Measurements from ENCODE around the gene MYRFL.
"Not testable (repeated sequence)": the region's sequence is repeated elsewhere in the genome, so short reads cannot be mapped to it uniquely, and the experiment has no call there.

Gene MYRFL

DNA sequence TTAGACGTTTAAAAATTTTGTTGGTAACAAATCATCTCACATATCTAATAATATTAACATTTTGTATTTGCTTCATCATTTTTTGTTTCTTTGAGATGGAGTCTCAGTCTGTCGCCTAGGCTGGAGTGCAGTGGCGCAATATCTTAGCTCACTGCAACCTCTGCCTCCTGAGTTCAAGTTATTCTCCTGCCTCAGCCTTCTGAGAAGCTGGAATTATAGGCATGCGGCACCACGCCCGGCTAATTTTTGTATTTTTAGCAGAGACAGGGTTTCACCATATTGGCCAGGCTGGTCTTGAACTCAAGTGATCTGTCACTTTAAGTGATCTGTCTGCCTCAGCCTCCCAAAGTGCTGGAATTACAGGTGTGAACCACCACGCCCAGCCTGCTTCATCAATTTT lies 169.1 kb downstream of the MYRFL start:
- not testable (repeated sequence) for DNase-seq

DNA sequence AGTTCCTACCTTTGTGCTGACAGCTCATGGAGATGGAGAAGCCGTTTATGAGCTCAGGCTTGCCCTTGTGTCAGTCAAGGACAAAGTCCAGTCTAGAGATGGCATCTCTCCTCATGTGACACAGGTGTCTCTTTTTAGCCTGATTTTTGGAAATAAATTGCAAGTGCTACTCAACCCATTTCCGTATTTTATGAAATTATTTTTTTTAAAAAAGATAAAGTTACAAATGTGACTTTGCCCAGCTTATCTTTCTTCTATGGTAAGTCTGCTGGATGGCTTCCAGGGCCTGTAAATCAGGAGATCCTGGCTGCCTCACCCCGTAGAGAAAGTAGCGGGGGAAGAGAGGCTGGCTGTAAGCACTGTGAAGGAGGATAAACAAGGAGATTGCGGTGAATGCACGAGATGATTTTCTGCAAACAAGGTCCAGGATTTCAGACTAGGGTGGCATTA lies 169.7 kb downstream of the MYRFL start:
- no peak for DNase-seq

DNA sequence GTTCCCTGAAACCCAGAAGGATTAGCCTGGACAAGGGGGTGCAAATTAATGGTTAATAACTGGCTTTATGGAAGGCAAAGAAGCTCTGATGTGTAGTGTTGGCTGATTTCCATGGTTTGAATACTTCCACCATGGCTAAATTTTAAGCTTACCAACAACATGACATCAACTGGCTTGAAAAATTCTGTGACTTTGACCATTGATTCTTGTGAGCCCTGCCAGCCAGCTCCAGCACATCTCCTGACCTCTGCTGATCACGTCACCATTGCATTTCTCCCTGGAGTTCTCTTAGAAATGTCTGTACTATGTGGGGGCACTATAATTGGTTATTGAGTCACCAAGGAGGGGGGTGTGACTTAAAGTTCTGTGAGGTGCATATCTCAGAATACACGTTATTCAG lies 171.2 kb downstream of the MYRFL start:
- DNase-seq: no peak

DNA sequence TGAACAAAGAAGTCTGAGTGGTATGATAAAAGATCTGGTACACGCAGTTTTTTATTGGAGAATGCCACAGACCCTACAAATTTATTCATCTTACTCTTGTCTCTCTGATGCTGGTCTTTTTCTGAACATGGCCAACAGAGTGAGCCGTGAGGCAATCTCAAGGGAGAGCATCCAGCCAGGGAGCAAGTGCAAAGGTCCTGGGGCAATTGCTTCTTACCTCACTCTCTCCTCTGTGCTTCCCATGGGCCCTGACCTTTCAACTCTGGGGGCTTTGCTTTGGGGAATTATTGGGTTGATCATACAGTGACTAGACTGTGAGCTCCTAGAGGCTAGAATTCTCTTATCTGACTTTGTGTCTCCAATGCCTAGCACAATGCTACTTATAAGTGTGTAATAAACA lies 171.7 kb downstream of the MYRFL start:
- DNase-seq: no peak

DNA sequence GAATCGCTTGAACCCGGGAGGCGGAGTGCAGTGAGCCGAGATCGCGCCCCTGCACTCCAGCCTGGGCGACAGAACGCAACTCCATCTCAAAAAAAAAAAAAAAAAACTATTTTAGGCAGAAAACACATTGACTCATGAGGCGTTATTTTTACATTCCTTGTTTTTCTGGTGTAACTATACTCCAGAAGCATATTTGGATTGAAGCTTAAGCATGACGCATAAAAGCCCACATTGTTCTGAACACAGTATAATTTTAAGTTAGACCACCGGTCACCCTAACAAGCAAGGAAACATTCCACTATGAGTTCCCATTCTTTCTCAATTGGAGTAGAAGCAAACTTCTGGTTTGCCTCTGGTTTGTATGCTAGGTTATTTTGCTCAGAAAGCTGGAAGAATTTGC lies 173.0 kb downstream of the MYRFL start:
- DNase-seq: no peak

DNA sequence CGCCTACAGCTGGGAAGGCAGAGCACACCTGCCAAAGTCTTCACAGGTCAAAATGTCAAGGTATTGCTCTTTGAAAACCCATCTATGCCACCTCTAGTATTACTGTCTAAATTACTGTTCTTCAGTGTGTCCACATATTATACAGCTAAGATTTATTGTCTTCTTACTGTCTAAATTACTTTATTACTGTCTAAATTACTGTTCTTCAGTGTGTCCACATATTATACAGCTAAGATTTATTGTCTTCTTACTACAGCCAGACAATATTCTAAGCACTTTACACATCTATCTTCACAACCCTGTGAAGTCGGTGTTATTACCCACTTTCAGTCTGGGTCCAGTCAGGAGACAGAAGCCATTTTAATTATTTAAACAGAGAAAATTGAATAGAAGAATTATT lies 173.9 kb downstream of the MYRFL start:
- DNase-seq: no peak

DNA sequence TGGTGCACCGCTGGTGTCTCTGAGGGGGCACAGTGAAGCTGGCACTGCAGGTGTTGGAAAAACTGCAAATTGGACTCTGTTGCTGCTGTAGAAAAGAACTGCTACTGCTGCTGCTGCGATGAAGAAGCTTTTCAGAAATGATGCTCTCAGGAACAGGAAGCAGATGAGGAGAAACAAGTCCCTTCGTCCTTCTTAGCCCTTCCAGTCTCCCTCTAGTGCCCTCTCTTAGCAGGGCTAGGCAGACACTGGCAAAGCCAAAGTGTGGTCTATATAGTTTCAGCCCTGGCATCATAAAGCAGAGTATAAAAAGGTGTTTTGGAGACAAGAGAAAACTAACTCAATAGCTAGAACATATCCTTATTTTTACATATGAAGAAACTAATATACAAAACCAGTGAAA lies 174.5 kb downstream of the MYRFL start:
- no peak for DNase-seq

DNA sequence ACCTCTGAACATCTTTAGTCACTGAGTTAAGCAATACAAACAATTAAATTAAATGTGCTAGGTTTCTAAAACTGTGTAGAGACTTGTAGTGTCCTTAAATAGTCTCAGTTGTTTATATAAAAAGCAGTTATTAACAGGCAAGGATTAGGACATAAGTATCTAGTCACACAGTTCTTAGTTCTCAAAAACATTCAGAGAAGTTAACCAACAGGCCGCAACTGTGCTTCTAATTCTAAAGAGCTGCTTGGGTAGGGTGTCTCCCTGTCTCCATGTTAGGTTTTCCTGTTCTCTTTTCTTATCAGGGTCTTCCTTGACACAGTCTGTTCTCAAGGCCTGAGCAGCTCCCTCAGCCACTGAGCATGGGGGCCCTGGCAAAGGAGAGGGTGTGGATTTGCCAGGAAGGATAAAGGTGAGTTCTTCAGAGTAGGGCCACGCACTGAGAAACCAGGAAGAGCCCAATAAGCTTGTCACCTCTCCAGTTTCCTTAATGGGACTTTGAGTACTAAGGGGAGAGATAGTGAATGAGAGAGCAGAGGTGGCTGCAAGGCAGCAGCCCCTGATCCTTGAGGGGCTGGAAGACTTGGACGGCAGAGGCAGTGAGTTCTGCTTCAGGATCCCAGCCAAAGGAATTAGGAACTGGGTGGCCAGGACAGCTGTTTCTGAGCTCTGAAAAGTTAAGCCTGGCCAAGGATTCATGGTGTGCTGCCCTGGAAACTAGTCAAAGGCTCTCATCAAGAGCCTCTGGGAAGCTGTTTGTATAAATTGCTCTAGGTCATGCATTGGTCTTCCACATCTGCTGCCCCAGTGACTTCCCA lies 177.3 kb downstream of the MYRFL start:
- DNase-seq: no peak

DNA sequence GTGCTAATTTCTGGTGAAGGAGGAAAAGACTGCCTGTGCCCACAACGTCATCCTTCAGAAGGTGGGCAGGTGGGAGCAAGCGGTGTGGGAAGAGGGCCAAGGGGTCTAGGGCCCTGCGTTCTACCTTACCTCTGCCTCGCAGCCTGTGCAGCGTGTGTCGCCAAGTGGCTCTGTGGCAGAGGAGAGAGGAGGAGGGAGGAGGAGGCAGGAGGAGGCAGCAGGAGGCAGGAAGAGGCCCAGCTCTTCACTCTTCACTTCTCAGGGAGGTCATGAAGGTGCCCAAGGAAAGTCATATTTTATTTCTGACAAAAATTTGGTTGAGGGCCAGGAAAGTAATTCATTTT lies 177.9 kb downstream of the MYRFL start:
- DNase-seq: no peak

DNA sequence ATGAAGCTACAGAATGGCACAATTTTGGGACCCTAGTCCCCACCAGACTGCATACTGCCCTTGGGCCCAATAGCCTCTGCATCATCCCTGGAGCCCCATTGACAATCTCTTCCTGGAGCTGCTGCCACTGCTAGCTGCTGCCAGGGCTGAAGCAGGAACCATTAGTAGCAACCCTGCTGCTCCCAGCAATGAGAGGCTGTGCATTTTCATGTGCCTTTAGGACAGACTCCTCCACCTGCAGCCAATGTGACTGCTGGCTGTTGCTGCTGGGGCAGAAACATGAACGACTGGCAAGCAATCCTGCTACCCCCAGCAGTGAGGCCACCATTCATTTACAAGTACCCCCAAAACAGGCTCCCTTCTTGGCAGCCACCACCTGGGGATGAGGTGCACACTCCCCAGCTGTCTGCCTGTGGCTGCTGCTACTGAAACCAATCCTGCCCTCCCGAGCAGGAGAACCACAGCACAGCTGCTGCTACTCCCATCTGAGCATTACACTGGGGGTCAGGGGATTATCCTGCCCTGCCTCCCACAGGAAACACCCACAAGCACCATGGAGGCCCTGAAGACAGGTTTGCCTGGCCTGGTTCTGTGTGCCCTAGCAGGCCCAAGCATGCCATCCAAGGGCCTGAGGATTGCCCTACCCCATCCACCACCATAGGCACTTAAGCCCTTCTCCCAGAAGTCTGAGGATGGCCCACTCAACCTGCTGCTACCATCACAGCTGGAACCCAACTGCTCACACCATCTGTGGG lies 181.0 kb downstream of the MYRFL start:
- no peak for DNase-seq

DNA sequence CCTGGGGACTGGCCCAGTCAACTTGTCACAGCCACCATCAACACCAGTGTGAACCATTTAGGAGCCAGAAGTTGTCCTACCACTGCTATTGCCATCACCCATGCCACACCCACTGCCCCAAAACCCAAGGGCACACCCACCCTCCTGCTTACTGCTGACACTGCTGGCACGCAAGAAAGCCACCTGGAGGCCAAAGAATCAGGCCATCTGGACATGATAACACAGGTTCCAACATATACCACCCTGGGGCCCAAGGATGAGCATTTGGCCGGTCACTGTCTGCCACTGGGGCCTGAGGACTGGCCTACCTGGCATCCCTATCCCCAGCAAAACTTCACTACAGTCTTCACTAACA lies 181.6 kb downstream of the MYRFL start:
- no peak for DNase-seq

DNA sequence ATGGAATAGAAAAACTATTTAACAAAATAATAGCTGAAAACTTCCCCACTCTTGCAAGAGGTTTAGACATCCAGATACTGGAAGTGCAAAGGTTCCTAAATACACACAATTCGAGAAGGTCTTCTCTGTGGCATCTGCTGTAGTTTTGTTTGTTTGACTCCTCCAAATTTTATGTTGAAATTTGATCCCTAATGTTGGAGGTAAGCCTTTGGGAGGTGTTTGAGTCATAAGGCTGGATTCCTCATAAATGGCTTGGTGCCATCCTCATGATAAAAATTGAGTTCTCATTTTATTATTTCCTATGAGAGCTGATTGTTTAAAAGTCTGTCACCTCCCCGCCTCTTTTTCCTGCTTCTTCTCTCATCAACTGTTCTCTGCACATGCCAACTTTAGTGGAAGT lies 182.7 kb downstream of the MYRFL start:
- DNase-seq: no peak

All from fibroblast of skin of right biceps (primary cell).